ENCODE measurements around the gene TRIL.

TRIL gene

DNA sequence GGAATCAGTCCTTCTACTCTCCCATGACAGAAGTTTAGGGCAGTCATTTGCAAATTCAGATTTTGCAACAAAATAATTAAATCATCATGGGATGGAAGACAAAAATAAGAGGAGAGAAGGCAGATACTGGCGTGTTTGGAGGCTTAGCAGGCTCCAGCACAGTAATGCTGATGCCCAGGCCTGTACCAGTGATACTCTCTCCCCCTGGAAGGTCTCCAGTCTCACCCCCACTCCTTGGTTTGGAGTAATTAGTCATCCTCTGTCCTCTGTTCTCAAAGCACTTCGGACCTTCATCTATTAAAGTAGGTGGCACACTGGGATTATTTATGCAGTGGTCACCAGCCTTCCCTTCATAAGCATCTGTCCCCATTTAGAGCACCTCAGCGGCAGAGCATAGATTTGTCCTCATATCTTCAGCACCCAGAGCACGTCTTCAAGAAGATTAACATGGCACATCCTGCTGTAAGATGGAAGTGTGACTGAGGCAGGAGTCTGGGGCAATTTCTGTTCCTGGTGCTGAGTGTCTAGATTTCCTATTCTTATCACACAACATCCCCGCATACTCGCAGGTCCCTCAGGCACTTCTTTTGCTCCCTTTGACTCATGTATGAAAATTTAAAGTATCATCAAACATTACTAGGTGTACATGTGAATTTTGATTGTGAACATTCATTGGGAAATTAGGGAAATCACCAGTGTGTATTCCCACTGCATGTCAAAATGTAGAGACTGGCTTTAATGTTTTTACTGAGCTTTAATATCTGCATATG, 31.3 kb upstream of the TRIL start:
- TF ChIP-seq, protein P1, sequence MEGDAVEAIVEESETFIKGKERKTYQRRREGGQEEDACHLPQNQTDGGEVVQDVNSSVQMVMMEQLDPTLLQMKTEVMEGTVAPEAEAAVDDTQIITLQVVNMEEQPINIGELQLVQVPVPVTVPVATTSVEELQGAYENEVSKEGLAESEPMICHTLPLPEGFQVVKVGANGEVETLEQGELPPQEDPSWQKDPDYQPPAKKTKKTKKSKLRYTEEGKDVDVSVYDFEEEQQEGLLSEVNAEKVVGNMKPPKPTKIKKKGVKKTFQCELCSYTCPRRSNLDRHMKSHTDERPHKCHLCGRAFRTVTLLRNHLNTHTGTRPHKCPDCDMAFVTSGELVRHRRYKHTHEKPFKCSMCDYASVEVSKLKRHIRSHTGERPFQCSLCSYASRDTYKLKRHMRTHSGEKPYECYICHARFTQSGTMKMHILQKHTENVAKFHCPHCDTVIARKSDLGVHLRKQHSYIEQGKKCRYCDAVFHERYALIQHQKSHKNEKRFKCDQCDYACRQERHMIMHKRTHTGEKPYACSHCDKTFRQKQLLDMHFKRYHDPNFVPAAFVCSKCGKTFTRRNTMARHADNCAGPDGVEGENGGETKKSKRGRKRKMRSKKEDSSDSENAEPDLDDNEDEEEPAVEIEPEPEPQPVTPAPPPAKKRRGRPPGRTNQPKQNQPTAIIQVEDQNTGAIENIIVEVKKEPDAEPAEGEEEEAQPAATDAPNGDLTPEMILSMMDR (conservative IDR thresholded peaks at IDR 0.05): no peak

GRCh38 chr7:28988810-28989209, 30.7 kb upstream of the TRIL start:
- TF ChIP-seq, protein P1 (conservative IDR thresholded peaks at IDR 0.05): no peak

More for the DNA sequence above, 31.3 kb upstream of the TRIL start:
- no peak overlapping the region for H3K27ac ChIP-seq

DNA sequence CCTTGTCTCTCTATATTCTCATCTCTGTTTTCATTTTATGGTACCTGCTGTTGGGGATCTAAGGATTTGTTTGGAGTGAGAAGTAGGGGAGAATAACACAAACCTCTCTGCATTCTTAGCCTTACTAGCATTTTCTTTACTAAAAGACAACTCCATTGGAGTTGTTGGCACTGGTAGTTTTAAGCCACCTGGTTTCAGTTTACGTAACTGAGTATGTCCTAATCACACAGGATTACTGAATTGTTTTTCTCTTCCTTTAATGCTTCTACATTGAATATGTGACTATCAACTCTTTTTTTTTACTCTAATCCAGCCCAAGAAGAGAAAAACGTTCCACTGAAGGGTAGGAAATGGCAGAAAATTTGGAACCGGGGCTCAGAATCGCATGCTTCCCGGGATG, 30.0 kb upstream of the TRIL start:
- H3K27ac ChIP-seq: no peak overlapping the region
- TF ChIP-seq, protein P1 (conservative IDR thresholded peaks at IDR 0.05): no peak

More at GRCh38 chr7:28988810-28989209, 30.7 kb upstream of the TRIL start:
- H3K27ac ChIP-seq: no peak overlapping the region

GRCh38 chr7:28986765-28987110, 28.6 kb upstream of the TRIL start:
- no peak overlapping the region for H3K27ac ChIP-seq
- TF ChIP-seq, protein P1 (conservative IDR thresholded peaks at IDR 0.05): no peak

- TF ChIP-seq, protein P1 (conservative IDR thresholded peaks at IDR 0.05): no peak
Observed at GRCh38 chr7:28986028-28986764, 28.1 kb upstream of the TRIL start.

DNA sequence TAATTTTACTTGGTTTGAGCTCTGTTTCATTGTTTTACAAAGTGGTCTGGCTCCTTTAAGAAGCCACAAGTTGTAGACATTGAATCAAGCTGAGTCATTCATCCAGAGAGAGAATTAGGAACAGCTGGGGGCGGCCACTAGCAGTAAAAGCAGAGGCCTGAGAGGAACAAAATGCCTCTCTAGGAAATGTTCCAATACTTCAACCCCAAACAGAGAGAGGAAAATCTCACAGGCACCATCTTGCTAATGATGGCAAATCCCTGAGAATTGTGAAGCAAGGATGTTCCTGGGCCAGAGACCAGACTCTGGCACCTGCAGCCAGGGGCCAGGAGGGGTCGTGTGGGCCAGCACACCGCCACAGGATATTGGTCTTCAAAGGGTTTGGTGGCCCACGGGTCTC, 26.5 kb upstream of the TRIL start:
- no peak overlapping the region for H3K27ac ChIP-seq
- TF ChIP-seq, protein P1 (conservative IDR thresholded peaks at IDR 0.05): no peak

More at GRCh38 chr7:28986028-28986764, 28.1 kb upstream of the TRIL start:
- H3K27ac ChIP-seq: no peak overlapping the region

DNA sequence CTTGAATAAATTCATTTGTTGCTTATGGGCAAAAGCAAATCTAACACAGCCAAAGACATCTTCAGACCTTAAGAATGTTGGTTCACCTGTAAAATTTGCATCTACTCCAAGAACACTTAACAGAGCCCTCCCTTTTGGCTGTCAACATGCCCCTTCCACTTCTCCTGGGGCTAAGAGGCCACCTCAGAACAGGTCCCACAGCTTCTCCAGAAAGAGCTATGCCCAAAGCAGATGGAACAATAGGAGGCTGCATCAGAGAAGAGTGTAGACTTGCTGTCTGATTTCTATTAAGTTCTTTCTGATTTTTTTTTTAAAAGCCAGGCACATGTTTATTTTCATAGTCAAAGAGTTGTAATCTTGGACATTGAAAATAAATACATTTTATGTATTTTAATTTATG, 26.1 kb upstream of the TRIL start:
- H3K27ac ChIP-seq: no peak overlapping the region
- TF ChIP-seq, protein P1 (conservative IDR thresholded peaks at IDR 0.05): no peak
